Measurements from ENCODE around the gene TREH.
A peak's percentile ranks its signal among the peaks of the same experiment; 100 is the strongest.

The TREH gene

GRCh38 chr11:118689852-118690552 is 10.6 kb upstream of the TREH start:
- TF ChIP-seq FOXP2 (optimal IDR thresholded peaks at IDR 0.05; ENCODE audit: borderline replicate concordance, extremely low read depth, extremely low read length, insufficient read depth) (peak; percentile 83), POLR2AphosphoS5 (IDR thresholded peaks at IDR 0.05; ENCODE audit: low read depth, low read length) (no peak)

- TF ChIP-seq FOXP2 (optimal IDR thresholded peaks at IDR 0.05; ENCODE audit: borderline replicate concordance, extremely low read depth, extremely low read length, insufficient read depth) = no peak
- no peak for TF ChIP-seq TAF1 (IDR thresholded peaks at IDR 0.05; ENCODE audit: borderline replicate concordance, insufficient read depth, low read length)
- no peak for TF ChIP-seq POLR2AphosphoS5 (IDR thresholded peaks at IDR 0.05; ENCODE audit: low read depth, low read length)
- no peak for TF ChIP-seq REST (IDR thresholded peaks at IDR 0.05; ENCODE audit: insufficient read depth in 1 of 2, low read depth in 2 of 2, low read length in 2 of 2)
- TF ChIP-seq SIN3A (IDR thresholded peaks at IDR 0.05; ENCODE audit: borderline replicate concordance, insufficient read depth, low read length) = no peak
Observed at GRCh38 chr11:118689503-118689851, 10.0 kb upstream of the TREH start.

GRCh38 chr11:118688851-118689502 is 9.5 kb upstream of the TREH start:
- TF ChIP-seq FOXP2 (optimal IDR thresholded peaks at IDR 0.05; ENCODE audit: borderline replicate concordance, extremely low read depth, extremely low read length, insufficient read depth) (no peak), REST (IDR thresholded peaks at IDR 0.05; ENCODE audit: insufficient read depth in 1 of 2, low read depth in 2 of 2, low read length in 2 of 2) (no peak), POLR2AphosphoS5 (IDR thresholded peaks at IDR 0.05; ENCODE audit: low read depth, low read length) (no peak), SIN3A (IDR thresholded peaks at IDR 0.05; ENCODE audit: borderline replicate concordance, insufficient read depth, low read length) (no peak), TAF1 (IDR thresholded peaks at IDR 0.05; ENCODE audit: borderline replicate concordance, insufficient read depth, low read length) (no peak)

GRCh38 chr11:118687906-118688305 is 8.5 kb upstream of the TREH start:
- TF ChIP-seq REST (IDR thresholded peaks at IDR 0.05; ENCODE audit: insufficient read depth in 1 of 2, low read depth in 2 of 2, low read length in 2 of 2) (no peak), POLR2AphosphoS5 (IDR thresholded peaks at IDR 0.05; ENCODE audit: low read depth, low read length) (no peak)

- TF ChIP-seq SIN3A (IDR thresholded peaks at IDR 0.05; ENCODE audit: borderline replicate concordance, insufficient read depth, low read length) (no peak), FOXP2 (optimal IDR thresholded peaks at IDR 0.05; ENCODE audit: borderline replicate concordance, extremely low read depth, extremely low read length, insufficient read depth) (no peak), POLR2AphosphoS5 (IDR thresholded peaks at IDR 0.05; ENCODE audit: low read depth, low read length) (no peak), REST (IDR thresholded peaks at IDR 0.05; ENCODE audit: insufficient read depth in 1 of 2, low read depth in 2 of 2, low read length in 2 of 2) (no peak), TAF1 (IDR thresholded peaks at IDR 0.05; ENCODE audit: borderline replicate concordance, insufficient read depth, low read length) (no peak)
Observed at GRCh38 chr11:118684187-118684586, 4.7 kb upstream of the TREH start.
